HepG2 (cell line): ENCODE measurements around the gene NENF. TPM values are rescaled to one million over a fixed set of nuclear protein-coding genes. Genes with fewer than 3 reads are reported as not detected.

ENCODE experiments used
- ATAC-seq: fragments of 200-7000 bp; cut with Tn5 transposase; 3 replicates; pipeline ENCODE4 v1.9.1; 2020; ENCODE audit warnings: mild to moderate bottlenecking, moderate library complexity
- BruUV-seq: library from RNA; stranded (reverse); fragments of 400-500 nt; replicated peaks from 2 replicates; lab custom pipeline; 2021; lab: Mats Ljungman, UMichigan
- CTCF ChIA-PET: fragments of 300-600 bp; formaldehyde crosslinking; extraction: SDS; loops from one replicate; lab custom pipeline; 2021; ENCODE audit warnings: low total read pairs, inconsistent platforms, low intra/inter-chr PET ratio; lab: Yijun Ruan, JAX
- POLR2A ChIA-PET: fragments of 350-600 bp; sonication (Branson Sonifier 250); formaldehyde crosslinking; loops from one replicate; lab custom pipeline; 2020; ENCODE audit warnings: antibody characterized with exemption, inconsistent platforms; lab: Yijun Ruan, JAX
- DNase-seq: peaks from one replicate; pipeline ENCODE4 v3.0.0-alpha.2; 2015; ENCODE audit warnings: low spot score
- FAIRE-seq: peaks from 3 replicates; lab custom pipeline; 2011; peaks lifted over from hg19 to GRCh38; lab: Jason Lieb, UNC
- H2AFZ ChIP-seq: one replicate; pipeline ENCODE4 v1.6.1; 2011; ENCODE audit warnings: low read length, inconsistent platforms
- H3K27ac ChIP-seq: fragments of 300-600 bp; 3 replicates; pipeline ENCODE4 v1.8.0; 2011; ENCODE audit warnings: mixed run types, mild to moderate bottlenecking, mixed read lengths, low read length, inconsistent platforms; ENCODE audit not compliant: insufficient read depth; ENCODE audit errors: extremely low read length
- H3K27me3 ChIP-seq, 2 experiments: fragments of 200-600 bp in 1 of 2; 2 replicates in 1 of 2; 3 replicates in 1 of 2; pipeline versions ENCODE4 v1.6.0 to v1.8.0; 2011; ENCODE audit warnings: low read length in 2 of 2, mild to moderate bottlenecking in 2 of 2, moderate library complexity in 2 of 2, inconsistent platforms in 1 of 2; ENCODE audit not compliant: insufficient read depth in 2 of 2, control insufficient read depth in 1 of 2
- H3K36me3 ChIP-seq, 2 experiments: fragments of 200-600 bp in 1 of 2; replicated peaks in 1 of 2; 2 replicates in 1 of 2; 3 replicates in 1 of 2; pipeline versions ENCODE4 v1.5.1 to v1.8.0; 2011; ENCODE audit warnings: low read length in 2 of 2, inconsistent platforms in 1 of 2; ENCODE audit not compliant: insufficient read depth in 2 of 2, control insufficient read depth in 1 of 2
- H3K4me1 ChIP-seq: 2 replicates; pipeline ENCODE4 v1.5.1; 2012; ENCODE audit warnings: low read length, inconsistent platforms; ENCODE audit not compliant: insufficient read depth
- H3K4me2 ChIP-seq: 2 replicates; pipeline ENCODE4 v1.6.0; 2011; ENCODE audit warnings: low read depth, low read length, inconsistent platforms
- H3K4me3 ChIP-seq, 3 experiments: fragments of 200-600 bp in 1 of 3; sonication (generic), shearing (Covaris generic) in 1 of 3; replicated peaks in 1 of 3; 2 replicates each; pipeline ENCODE4 v1.5.1; 2011 to 2016; ENCODE audit warnings: low read length in 3 of 3, inconsistent platforms in 2 of 3, low read depth in 2 of 3, mild to moderate bottlenecking in 2 of 3, control low read depth in 1 of 3, mixed read lengths in 1 of 3; ENCODE audit not compliant: insufficient read depth in 1 of 3
- H3K79me2 ChIP-seq: one replicate; pipeline ENCODE4 v1.6.1; 2011; ENCODE audit warnings: low read length, inconsistent platforms; ENCODE audit not compliant: insufficient read depth
- H3K9ac ChIP-seq: 2 replicates; pipeline ENCODE4 v1.6.0; 2011; ENCODE audit warnings: mild to moderate bottlenecking, low read depth, low read length, inconsistent platforms; ENCODE audit not compliant: insufficient read depth
- H3K9me3 ChIP-seq: 2 replicates; pipeline ENCODE4 v1.5.1; 2012; ENCODE audit warnings: mild to moderate bottlenecking, low read length
- H4K20me1 ChIP-seq: 2 replicates; pipeline ENCODE4 v1.6.0; 2011; ENCODE audit warnings: inconsistent platforms, mild to moderate bottlenecking, low read length, moderate library complexity; ENCODE audit not compliant: insufficient read depth
- ATRX ChIP-seq: sonication (generic); formaldehyde crosslinking; IDR thresholded peaks from 2 replicates; pipeline ENCODE4 v1.4.0; 2020; ENCODE audit warnings: missing genetic modification reagents, borderline replicate concordance
- DNMT1 ChIP-seq: sonication (generic); formaldehyde crosslinking; IDR thresholded peaks from 2 replicates; pipeline ENCODE4 v1.5.1; 2020; ENCODE audit warnings: mild to moderate bottlenecking, missing genetic modification reagents
- DNMT3B ChIP-seq: conservative IDR thresholded peaks from 2 replicates; pipeline ENCODE4 v1.6.1; 2016; ENCODE audit warnings: missing biosample characterization, control low read depth
- ELF4 ChIP-seq: sonication (generic); formaldehyde crosslinking; IDR thresholded peaks from 2 replicates; pipeline ENCODE4 v1.5.0; 2020; ENCODE audit warnings: missing genetic modification reagents, mild to moderate bottlenecking, moderate library complexity, borderline replicate concordance
- HES4 ChIP-seq: sonication (generic); formaldehyde crosslinking; IDR thresholded peaks from 2 replicates; pipeline ENCODE4 v1.9.0; 2021; ENCODE audit warnings: mild to moderate bottlenecking, missing genetic modification reagents, borderline replicate concordance
- NR2F2 ChIP-seq: IDR thresholded peaks from 2 replicates; pipeline ENCODE4 v1.6.1; 2012; ENCODE audit warnings: low read depth, inconsistent platforms, borderline replicate concordance
- PAWR ChIP-seq: sonication (generic); formaldehyde crosslinking; IDR thresholded peaks from 2 replicates; pipeline ENCODE4 v1.4.0; 2020; ENCODE audit warnings: missing genetic modification reagents, mild to moderate bottlenecking, borderline replicate concordance
- PITX1 ChIP-seq: sonication (generic); formaldehyde crosslinking; IDR thresholded peaks from 2 replicates; pipeline ENCODE4 v1.5.1; 2020; ENCODE audit warnings: mild to moderate bottlenecking, missing genetic modification reagents
- POLR2A ChIP-seq, 2 experiments: IDR thresholded peaks; 2 replicates each; pipeline ENCODE4 v1.6.1; 2011; ENCODE audit warnings: low read depth in 2 of 2, low read length in 2 of 2, mild to moderate bottlenecking in 1 of 2, moderate library complexity in 1 of 2; ENCODE audit not compliant: insufficient read depth in 1 of 2
- RARG ChIP-seq: sonication (generic); formaldehyde crosslinking; IDR thresholded peaks from 2 replicates; pipeline ENCODE4 v1.4.0; 2020; ENCODE audit warnings: low read depth, mild to moderate bottlenecking, missing genetic modification reagents
- RCOR2 ChIP-seq: IDR thresholded peaks from 2 replicates; pipeline ENCODE4 v1.6.1; 2016; ENCODE audit warnings: missing biosample characterization, missing genetic modification reagents
- ZIK1 ChIP-seq: sonication (generic); formaldehyde crosslinking; IDR thresholded peaks from 2 replicates; pipeline ENCODE4 v1.5.0; 2020; ENCODE audit warnings: mild to moderate bottlenecking, low read depth, missing genetic modification reagents, borderline replicate concordance
- ZNF232 ChIP-seq: sonication (generic); formaldehyde crosslinking; IDR thresholded peaks from 2 replicates; pipeline ENCODE4 v1.4.0; 2020; ENCODE audit warnings: missing genetic modification reagents, borderline replicate concordance
- ZNF414 ChIP-seq: sonication (generic); formaldehyde crosslinking; IDR thresholded peaks from 2 replicates; pipeline ENCODE4 v1.5.0; 2020; ENCODE audit warnings: missing genetic modification reagents
- ZNF549 ChIP-seq: sonication (generic); formaldehyde crosslinking; IDR thresholded peaks from 2 replicates; pipeline ENCODE4 v1.5.0; 2020; ENCODE audit warnings: missing genetic modification reagents
- ZNF550 ChIP-seq: sonication (generic); formaldehyde crosslinking; IDR thresholded peaks from 2 replicates; pipeline ENCODE4 v1.4.0; 2020; ENCODE audit warnings: mild to moderate bottlenecking, missing genetic modification reagents, borderline replicate concordance
- ZNF580 ChIP-seq: IDR thresholded peaks from 2 replicates; pipeline ENCODE4 v1.6.1; 2016; ENCODE audit warnings: low read depth, borderline replicate concordance
- ZNF687 ChIP-seq: sonication (generic); formaldehyde crosslinking; IDR thresholded peaks from 2 replicates; pipeline ENCODE4 v1.5.1; 2020; ENCODE audit warnings: mild to moderate bottlenecking, missing genetic modification reagents, moderate library complexity
- ZNF784 ChIP-seq: sonication (generic); formaldehyde crosslinking; IDR thresholded peaks from 2 replicates; pipeline ENCODE4 v1.5.1; 2020; ENCODE audit warnings: missing genetic modification reagents, mild to moderate bottlenecking, borderline replicate concordance
- WGBS: methylation state at CpG from one replicate; pipeline ENCODE4 v1.1.6; 2017; ENCODE audit warnings: low lambda C conversion rate; 5-methylcytosine and 5-hydroxymethylcytosine counted together
- in situ Hi-C: cut with HindIII; loops from 2 replicates; pipeline ENCODE4 v1.10.0; 2017; ENCODE audit warnings: low pct_unique_long_range_greater_than_20kb; ENCODE audit not compliant: extremely low pct_ligation_motif_present
- intact Hi-C: fragments of 100-400 bp; cut with micrococcal nuclease; formaldehyde crosslinking; loops from one replicate; pipeline ENCODE4 v1.10.0; 2022; ENCODE audit not compliant: unreplicated experiment
- polyA plus RNA-seq, 8 experiments: library from polyadenylated mRNA; depleted of rRNA in 3 of 8; stranded (reverse) in 7 of 8; unstranded in 1 of 8; fragments of >200 nt; fragmentation: Illumina TruSeq in 4 of 8; extraction: Trizol in 4 of 8; gene quantifications; 2 replicates each; pipeline versions ENCODE4 v1.2.1 to v1.2.3, GENCODE V29; 2011 to 2016; ENCODE audit warnings: low read depth in 4 of 8, missing spikeins in 1 of 8, mixed read lengths in 1 of 8; ENCODE audit not compliant: insufficient read depth in 1 of 8
- total RNA-seq, 5 experiments: library from RNA; depleted of rRNA; stranded (reverse); fragments of >200 nt; fragmentation: Illumina TruSeq; extraction: Trizol; gene quantifications; 2 replicates each; pipeline ENCODE4 v1.2.3, GENCODE V29; 2016; ENCODE audit warnings: low read depth in 1 of 5

The NENF gene
- total and polyA plus RNA-seq, 2 of the 13 experiments (the other 11 are each of a cell fraction or from before 2014, with no cell fraction given) = 31.7 to 40.4 TPM

- POLR2A ChIA-PET = no interaction called here
- no peak for DNase-seq
Measured at GRCh38 chr1:212461916-212462660, 29.4 kb downstream of the NENF start.

More at GRCh38 chr1:212461916-212462660, 29.4 kb downstream of the NENF start:
- Histone ChIP-seq H3K27ac (no peak overlapping the region), H3K4me1 (peaks cover 23% of the 10 kb centered on the region), H3K36me3 (no peaks in the 10 kb centered on the region), H4K20me1 (no peaks in the 10 kb centered on the region), H3K9ac (no peak overlapping the region), H3K79me2 (no peaks in the 10 kb centered on the region), H3K27me3 (peaks cover 0 to 14% of the 10 kb centered on the region in 2 experiments; a peak in 1 of 5 replicates), H2AFZ (no peak overlapping the region), H3K4me3 (no peak overlapping the region)
- intact Hi-C loops = no loop called here
- 2% methylated on average over 8 of the region's 13 CpGs for WGBS
- FAIRE-seq (no peak), ATAC-seq (no peak)
- no TSS peak for BruUV-seq
- no peak for TF ChIP-seq ZNF687 (CRISPR knock-in tag)
- no peak for TF ChIP-seq HES4 (CRISPR knock-in tag)
- TF ChIP-seq NR2F2 = no peak
- no peak for TF ChIP-seq DNMT1 (CRISPR knock-in tag)
- no peak for TF ChIP-seq ZNF784
- TF ChIP-seq ZNF232 = no peak
- TF ChIP-seq PAWR = no peak
- no peak for TF ChIP-seq ZNF550
- TF ChIP-seq ZNF580 (CRISPR knock-in tag) = no peak
- TF ChIP-seq POLR2A (IDR thresholded peaks at IDR 0.05; ENCODE audit: insufficient read depth in 1 of 2, low read depth in 2 of 2, low read length in 2 of 2) = no peak
- no peak for TF ChIP-seq ELF4 (CRISPR knock-in tag)
- TF ChIP-seq ATRX (CRISPR knock-in tag) = no peak
- TF ChIP-seq ZIK1 (CRISPR knock-in tag) = no peak
- TF ChIP-seq PITX1 = no peak
- no peak for TF ChIP-seq RARG
- no peak for TF ChIP-seq ZNF549
- no peak for TF ChIP-seq DNMT3B (CRISPR knock-in tag)
- no peak for TF ChIP-seq ZNF414 (CRISPR knock-in tag)
- no peak for TF ChIP-seq RCOR2 (CRISPR knock-in tag)
- TF ChIP-seq, all 625 proteins: peak for 0
- H3K9me3 ChIP-seq = peaks cover 10% of the 10 kb centered on the region; the same call in 1 of the 2 replicates
- no peak overlapping the region for H3K4me2 ChIP-seq
- CTCF ChIA-PET = no interaction called here
- in situ Hi-C loops = no loop called here
